Measurements from ENCODE around the gene TFPI2. TPM values are rescaled to one million over a fixed set of nuclear protein-coding genes. Genes with fewer than 3 reads are reported as not detected.
"Not testable (repeated sequence)": the region's sequence is repeated elsewhere in the genome, so short reads cannot be mapped to it uniquely, and the experiment has no call there.

TFPI2 gene
- total RNA-seq, 1 donor from 2014 or later = 0.74 TPM

GRCh38 chr7:93914581-93915066 is 24.1 kb upstream of the TFPI2 start:
- intact Hi-C loops (cut with DNase I) = no loop called here

GRCh38 chr7:93913197-93913596 is 22.6 kb upstream of the TFPI2 start:
- Histone ChIP-seq H3K27me3 (no peaks in the 10 kb centered on the region), H3K9me3 (no peaks in the 10 kb centered on the region), H3K27ac (no peak overlapping the region), H3K4me3 (no peak overlapping the region), H3K36me3 (no peaks in the 10 kb centered on the region), H3K4me1 (peaks cover 4% of the 10 kb centered on the region)
- TF ChIP-seq POLR2A (IDR thresholded peaks at IDR 0.05) (no peak), POLR2AphosphoS5 (IDR thresholded peaks at IDR 0.05; ENCODE audit: insufficient read depth in 1 of 2, low read depth in 1 of 2) (no peak), CTCF (IDR thresholded peaks at IDR 0.05) (no peak)
- DNase-seq (ENCODE audit: extremely low spot score in 2 of 2) = no peak
- intact Hi-C loops (cut with DNase I) = no loop called here

More at GRCh38 chr7:93914581-93915066, 24.1 kb upstream of the TFPI2 start:
- Histone ChIP-seq H3K27ac (no peak overlapping the region), H3K4me1 (peaks cover 4% of the 10 kb centered on the region), H3K36me3 (no peaks in the 10 kb centered on the region), H3K27me3 (no peaks in the 10 kb centered on the region), H3K9me3 (no peaks in the 10 kb centered on the region), H3K4me3 (no peak overlapping the region)
- DNase-seq (ENCODE audit: extremely low spot score in 2 of 2) = no peak
- TF ChIP-seq POLR2AphosphoS5 (IDR thresholded peaks at IDR 0.05; ENCODE audit: insufficient read depth in 1 of 2, low read depth in 1 of 2) (no peak), CTCF (IDR thresholded peaks at IDR 0.05) (no peak), POLR2A (IDR thresholded peaks at IDR 0.05) (no peak)

GRCh38 chr7:93911661-93912060 is 21.1 kb upstream of the TFPI2 start:
- H3K36me3 ChIP-seq; H3K4me1 ChIP-seq; H3K9me3 ChIP-seq; H3K4me3 ChIP-seq; intact Hi-C loops (cut with DNase I); H3K27me3 ChIP-seq; DNase-seq (ENCODE audit: extremely low spot score in 2 of 2); H3K27ac ChIP-seq: not testable (repeated sequence)

- H3K27me3 ChIP-seq; H3K36me3 ChIP-seq; DNase-seq (ENCODE audit: extremely low spot score in 2 of 2); H3K27ac ChIP-seq; H3K4me1 ChIP-seq; H3K4me3 ChIP-seq; H3K9me3 ChIP-seq; intact Hi-C loops (cut with DNase I): not testable (repeated sequence)
These were observed 20.7 kb upstream of the TFPI2 start for GRCh38 chr7:93911242-93911641.

- no peak overlapping the region for H3K27ac ChIP-seq
- no peak overlapping the region for H3K4me3 ChIP-seq
- H3K4me1 ChIP-seq = peaks cover 4% of the 10 kb centered on the region
- H3K27me3 ChIP-seq = no peaks in the 10 kb centered on the region
- TF ChIP-seq CTCF (IDR thresholded peaks at IDR 0.05) = no peak
- no peak for TF ChIP-seq POLR2A (IDR thresholded peaks at IDR 0.05)
- TF ChIP-seq POLR2AphosphoS5 (IDR thresholded peaks at IDR 0.05; ENCODE audit: insufficient read depth in 1 of 2, low read depth in 1 of 2) = no peak
- H3K9me3 ChIP-seq = no peaks in the 10 kb centered on the region
- intact Hi-C loops (cut with DNase I) = no loop called here
- no peaks in the 10 kb centered on the region for H3K36me3 ChIP-seq
- no peak for DNase-seq (ENCODE audit: extremely low spot score in 2 of 2)
These were observed 19.8 kb upstream of the TFPI2 start for GRCh38 chr7:93910076-93910994.

- no peak for DNase-seq (ENCODE audit: extremely low spot score in 2 of 2)
- H3K27me3 ChIP-seq = no peaks in the 10 kb centered on the region
- no peak within 1 kb of the TSS for H3K4me3 ChIP-seq
- H3K9me3 ChIP-seq = no peaks in the 10 kb centered on the region
- H3K36me3 ChIP-seq = no peaks in the 10 kb centered on the region
- intact Hi-C loops (cut with DNase I) = no loop called here
- peaks cover 4% of the 10 kb centered on the region for H3K4me1 ChIP-seq
- TF ChIP-seq POLR2AphosphoS5 (IDR thresholded peaks at IDR 0.05; ENCODE audit: insufficient read depth in 1 of 2, low read depth in 1 of 2) = no peak
- TF ChIP-seq CTCF (IDR thresholded peaks at IDR 0.05) = no peak
- TF ChIP-seq POLR2A (IDR thresholded peaks at IDR 0.05) = no peak
- H3K27ac ChIP-seq = no peak within 1 kb of the TSS
These were observed 15.7 kb upstream of the TFPI2 start, which contains the start of gene GNGT1 for GRCh38 chr7:93906267-93906666. TSS of gene GNGT1 (plus strand) at chr7:93906567. CDS start at chr7:93906747, 180 bp downstream.
